Measurements from ENCODE around the gene CCNY.

GRCh38 chr10:35552650-35553342, 216.5 kb downstream of the CCNY start:
- no peak for TF ChIP-seq CTCF (IDR thresholded peaks at IDR 0.05)
- TF ChIP-seq POLR2A (IDR thresholded peaks at IDR 0.05), result no peak

All from lower leg skin (tissue), 3 donors.